Right kidney (tissue), 1 donor: ENCODE results near the gene PHPT1.

Source experiments
- DNase-seq: peaks from one replicate; pipeline ENCODE4 v3.0.0-alpha.2; 2016

Gene PHPT1

DNA sequence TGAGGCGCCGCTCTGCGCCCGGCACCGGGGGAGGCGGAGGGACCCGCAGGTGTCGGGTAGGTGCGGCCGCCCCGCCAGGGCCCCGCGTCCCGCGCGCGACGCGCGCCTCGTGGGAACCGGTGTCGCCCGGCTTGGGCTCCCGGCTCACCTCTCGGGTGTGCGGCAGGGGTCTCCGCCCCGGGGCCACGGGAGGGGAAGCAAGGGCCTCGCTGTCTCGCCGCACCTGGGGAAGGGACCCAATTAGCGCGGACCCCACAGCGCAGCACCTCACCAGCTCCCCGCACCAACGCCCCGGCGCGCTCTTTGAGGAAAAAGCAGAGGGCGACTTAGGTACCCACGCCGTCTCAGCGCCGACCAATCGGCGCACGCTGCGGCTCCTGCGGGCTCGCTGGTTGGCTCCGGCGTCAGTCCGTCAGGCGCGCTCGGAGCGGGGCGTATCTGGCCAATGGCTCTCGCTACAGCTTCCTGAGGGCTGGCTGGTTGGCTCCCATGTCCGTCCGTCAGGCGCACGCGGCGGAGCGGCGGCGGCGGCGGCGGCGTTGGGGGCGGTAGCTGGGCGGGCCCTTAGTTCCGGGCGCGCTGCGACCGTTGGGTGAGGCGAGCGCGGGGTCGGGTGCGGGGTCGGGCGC is 36.9 kb downstream of the PHPT1 start, which contains the start of gene TRAF2:
Gene TRAF2, plus strand, starts transcription at position 567 of the 629 bp plus-strand sequence. CDS start 12,225 bp downstream, outside the sequence.
- DNase-seq, result peak; percentile 92

DNA sequence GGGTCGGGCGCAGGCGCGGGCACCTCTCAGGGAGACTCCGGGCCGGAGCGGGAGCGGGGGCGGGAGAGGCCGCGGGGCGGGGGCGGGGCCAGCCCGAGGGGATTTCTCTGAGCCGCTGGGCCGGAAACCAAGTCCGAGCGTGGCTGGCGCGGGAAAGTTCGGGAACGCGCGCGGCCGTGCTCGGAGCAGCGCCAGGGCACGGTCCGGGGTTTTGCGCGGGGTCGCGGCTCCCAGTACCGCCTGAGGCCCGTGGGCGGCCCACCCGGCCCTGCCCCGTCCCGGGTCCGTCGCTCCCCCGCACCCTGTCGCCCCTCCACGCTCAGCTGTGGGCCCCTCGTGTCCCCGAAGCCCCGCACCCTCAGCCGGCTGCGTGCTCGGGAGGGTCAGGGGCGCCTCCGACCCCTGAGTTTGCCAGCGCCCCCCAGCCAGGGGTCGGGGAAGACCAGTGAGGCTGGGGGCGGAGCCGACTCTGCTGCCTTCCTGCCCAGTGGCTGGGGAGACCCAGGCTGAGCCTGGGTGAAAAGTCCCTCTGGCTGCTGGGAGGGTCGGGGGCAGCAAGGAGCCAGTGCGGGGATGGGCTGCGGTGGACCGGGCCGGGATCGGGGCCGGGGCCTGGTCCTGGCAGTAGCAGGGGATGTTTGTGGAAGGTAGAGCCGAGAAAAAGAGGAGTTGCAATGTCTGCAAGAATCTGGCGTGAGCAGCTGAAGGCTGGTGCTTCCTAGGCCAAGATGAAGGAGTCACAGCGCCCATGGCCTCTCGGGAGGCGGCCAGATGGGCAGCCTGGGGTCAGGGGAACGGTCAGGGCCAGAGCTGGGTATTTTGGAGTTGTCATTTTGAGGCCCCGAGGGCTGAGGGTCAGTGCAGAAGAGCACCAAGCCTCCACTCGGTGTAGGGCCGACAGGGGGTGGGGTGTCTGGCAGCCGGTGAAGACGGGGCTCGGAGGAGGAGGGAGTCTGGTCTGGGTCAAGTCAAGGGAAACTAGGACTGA is 37.7 kb downstream of the PHPT1 start:
- DNase-seq, result peak; percentile 69

- DNase-seq, result no peak
Observed at GRCh38 chr9:136888454-136888853, 39.2 kb downstream of the PHPT1 start.

DNA sequence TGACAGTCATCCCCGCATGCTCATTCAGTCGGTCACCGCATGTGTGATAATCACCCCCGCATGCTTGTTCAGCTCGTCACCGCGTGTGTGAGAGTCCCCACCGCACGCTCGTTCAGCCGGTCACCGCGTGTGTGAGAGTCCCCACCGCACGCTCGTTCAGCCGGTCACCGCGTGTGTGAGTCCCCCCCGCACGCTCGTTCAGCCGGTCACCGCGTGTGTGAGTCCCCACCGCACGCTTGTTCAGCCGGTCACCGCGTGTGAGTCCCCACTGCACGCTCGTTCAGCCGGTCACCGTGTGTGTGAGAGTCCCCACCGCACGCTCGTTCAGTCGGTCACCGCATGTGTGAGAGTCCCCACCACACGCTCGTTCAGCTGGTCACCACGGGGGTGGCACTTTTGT is 40.6 kb downstream of the PHPT1 start:
- DNase-seq, result no peak

- DNase-seq, result no peak
Observed at GRCh38 chr9:136890661-136891060, 41.5 kb downstream of the PHPT1 start.

DNA sequence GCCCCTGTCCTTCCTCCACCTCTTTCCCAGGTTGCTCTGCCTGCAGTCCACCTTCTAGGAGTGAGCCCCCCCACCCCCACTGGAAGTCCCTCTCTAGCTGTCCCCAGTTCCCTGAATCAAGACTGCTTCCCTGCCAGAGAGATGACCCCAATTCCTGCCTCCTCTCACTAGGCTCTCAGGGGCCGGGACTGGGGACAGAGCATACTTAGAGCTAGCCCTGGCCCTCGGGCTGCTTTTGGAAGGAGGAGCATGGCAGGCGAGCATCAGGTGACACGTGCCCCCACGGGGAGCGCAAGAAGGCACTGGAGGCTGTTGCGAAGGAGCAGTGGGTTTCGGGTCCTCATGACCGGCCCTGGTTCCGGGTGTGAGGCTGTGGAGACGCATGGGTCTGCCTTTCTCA is 46.8 kb downstream of the PHPT1 start:
- no peak for DNase-seq

DNA sequence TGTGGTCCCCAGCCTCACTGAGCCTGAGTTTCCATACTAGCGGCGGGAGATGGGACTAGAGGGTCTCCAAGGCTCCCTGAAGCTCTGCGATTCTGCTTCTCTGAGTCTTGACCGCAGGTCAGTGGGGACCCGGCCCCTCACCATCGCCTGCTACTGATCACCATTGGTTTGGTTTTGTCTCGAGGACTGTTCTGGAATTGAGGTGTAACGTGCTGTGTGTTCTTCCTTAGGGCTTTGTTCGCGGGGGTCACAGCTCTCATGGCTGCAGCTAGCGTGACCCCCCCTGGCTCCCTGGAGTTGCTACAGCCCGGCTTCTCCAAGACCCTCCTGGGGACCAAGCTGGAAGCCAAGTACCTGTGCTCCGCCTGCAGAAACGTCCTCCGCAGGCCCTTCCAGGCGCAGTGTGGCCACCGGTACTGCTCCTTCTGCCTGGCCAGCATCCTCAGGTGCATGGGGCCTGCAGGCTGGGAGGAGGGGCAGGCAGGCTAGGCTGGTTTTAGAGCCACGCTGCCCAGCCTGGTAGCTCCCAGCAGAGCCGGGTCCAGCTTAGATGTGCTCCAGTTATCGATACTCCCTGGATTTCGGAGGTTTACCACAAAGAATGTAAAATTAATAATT is 49.4 kb downstream of the PHPT1 start:
- no peak for DNase-seq

GRCh38 chr9:136899196-136899595 is 50.0 kb downstream of the PHPT1 start:
- DNase-seq, result no peak

GRCh38 chr9:136900556-136900955 is 51.3 kb downstream of the PHPT1 start:
- no peak for DNase-seq
